Measurements from ENCODE around the gene CACNA2D2. TPM values are rescaled to one million over a fixed set of nuclear protein-coding genes. Genes with fewer than 3 reads are reported as not detected.

CACNA2D2 gene
- polyA plus RNA-seq (ENCODE audit: low read depth in 6 of 6): under 1 TPM in 3 of 6 donors, not detected in 3; 0.17 to 0.24 (median 0.18) TPM

DNA sequence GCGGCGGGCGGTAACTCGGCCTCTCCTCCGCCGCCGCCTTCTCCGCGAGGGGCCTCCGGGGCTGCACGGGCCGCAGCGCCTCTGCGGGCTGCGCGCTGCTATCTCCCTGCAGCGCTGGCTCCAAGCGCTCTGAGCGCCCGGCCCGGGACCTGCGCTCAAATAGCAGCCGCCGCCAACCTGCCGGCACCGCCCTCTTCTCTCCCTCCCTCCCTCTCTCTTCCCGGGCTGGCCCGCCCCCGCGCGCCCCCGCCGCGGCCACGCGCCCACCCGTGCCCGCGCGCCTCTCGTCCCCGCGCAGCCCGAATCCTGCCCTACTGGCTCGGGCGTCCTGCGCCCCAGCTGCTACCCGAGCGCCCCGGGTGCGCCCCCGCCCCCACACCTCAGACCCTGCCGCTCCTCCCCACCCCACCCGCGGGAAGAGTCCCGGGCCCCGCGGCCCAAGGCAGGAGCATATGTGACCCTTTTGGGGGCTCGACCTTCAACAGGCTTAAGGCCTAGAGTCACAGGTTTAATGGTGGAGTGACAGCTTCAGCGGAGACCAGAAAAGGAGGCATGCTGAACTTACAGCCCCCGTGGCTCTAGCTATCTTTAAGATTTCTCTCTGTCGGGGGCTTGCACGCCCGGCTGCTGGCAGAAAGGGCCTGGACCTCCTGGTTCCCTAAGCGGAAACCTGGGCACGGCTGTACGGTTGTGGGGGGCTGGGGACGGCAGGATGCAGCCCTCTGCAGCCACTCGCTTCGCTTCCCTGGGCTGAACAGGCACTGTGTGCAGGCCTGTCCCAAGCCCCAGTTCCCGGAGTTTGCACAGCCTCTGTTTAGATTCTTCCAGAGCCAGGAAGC, at the start of gene CACNA2D2:
CACNA2D2 (minus strand) TSS at position 131 of the 839 bp plus-strand sequence. CDS start 211 bp downstream, outside the sequence.
- ATAC-seq (ENCODE audit: low read depth in 2 of 2): peak; percentile 83 to 87
- DNase-seq: peak; percentile 37
- peaks cover 0 to 4% of the 10 kb centered on the region in 2 donors for H3K36me3 Mint-ChIP-seq
- H3K9me3 Mint-ChIP-seq: peaks cover 0 to 1% (median 0%) of the 10 kb centered on the region in 7 donors
- H3K4me1 Mint-ChIP-seq: peaks cover 7 to 17% (median 14%) of the 10 kb centered on the region in 3 donors
- H3K4me3 Mint-ChIP-seq: peak within 1 kb of the TSS; percentile 75 to 90 (median 78)
- H3K27ac Mint-ChIP-seq: no peak within 1 kb of the TSS
- H3K27me3 Mint-ChIP-seq: peaks cover 14 to 51% (median 41%) of the 10 kb centered on the region in 3 donors

DNA sequence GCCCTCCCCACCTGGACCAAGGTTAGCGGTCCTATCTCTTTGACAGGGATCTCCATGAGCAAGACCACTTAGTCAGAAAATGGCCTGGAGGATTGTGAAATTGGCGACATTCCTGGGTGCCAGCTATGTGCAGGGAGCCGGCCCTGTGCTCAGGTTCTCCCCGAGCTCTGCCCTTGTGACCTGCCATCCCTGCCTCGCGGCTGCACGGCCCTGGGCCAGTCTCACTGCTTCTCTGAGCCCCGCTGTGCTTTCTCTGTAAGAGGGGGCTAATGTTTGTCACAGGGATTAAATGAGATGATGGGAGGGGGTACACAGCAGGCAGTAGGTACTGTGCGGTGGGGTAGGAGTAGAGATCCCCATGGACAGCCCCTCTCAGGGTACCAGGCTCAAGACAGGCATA, 49.2 kb upstream of the CACNA2D2 start:
- H3K27me3 Mint-ChIP-seq: peaks cover 0 to 26% (median 14%) of the 10 kb centered on the region in 3 donors
- H3K9me3 Mint-ChIP-seq: no peaks in the 10 kb centered on the region
- no peak overlapping the region for H3K4me3 Mint-ChIP-seq
- no peak overlapping the region for H3K27ac Mint-ChIP-seq
- DNase-seq (no peak), ATAC-seq (ENCODE audit: low read depth in 2 of 2) (no peak)
- H3K36me3 Mint-ChIP-seq: no peaks in the 10 kb centered on the region
- H3K4me1 Mint-ChIP-seq: peaks cover 0 to 4% (median 0%) of the 10 kb centered on the region in 3 donors

DNA sequence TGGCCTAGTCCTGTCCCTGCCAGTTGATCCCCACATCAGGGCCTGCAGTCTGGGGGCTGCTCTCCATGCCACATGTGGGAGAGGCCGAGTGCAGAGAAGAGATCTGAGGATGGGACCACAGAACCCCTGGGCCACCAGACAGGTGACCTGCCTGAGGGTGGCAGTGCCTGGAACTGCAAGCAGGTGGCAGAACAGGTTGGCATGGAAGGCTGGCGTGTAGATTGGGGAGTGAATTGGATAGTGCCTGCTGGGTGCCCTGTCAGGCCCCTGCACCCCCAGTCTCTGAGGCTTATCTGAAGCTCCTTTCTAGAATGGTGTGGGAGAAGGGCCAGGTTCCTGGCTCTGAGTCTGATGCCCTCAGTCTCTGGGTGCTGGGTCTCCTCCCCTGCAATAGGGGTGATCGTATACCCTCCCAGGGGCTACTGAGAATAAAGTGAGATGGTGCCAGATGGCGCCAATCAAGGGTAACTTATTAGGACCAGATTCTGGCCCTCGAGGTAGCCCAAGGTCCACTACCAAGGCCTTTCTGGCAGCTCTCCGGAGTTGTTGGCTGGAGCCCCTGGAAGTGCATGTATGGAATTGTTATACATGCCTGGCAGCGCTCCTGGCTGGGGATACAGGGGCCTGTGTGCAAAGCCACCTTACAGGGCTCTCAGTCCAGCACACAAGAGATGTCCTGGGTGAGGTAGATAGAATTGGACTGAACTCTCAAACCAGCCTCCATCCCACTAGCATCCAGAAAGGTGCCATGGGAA, 48.4 kb upstream of the CACNA2D2 start:
- Mint-ChIP-seq H3K4me3 (no peak overlapping the region), H3K9me3 (no peaks in the 10 kb centered on the region), H3K27me3 (peaks cover 0 to 21% (median 7%) of the 10 kb centered on the region in 3 donors), H3K36me3 (no peaks in the 10 kb centered on the region), H3K4me1 (peaks cover 0 to 4% (median 0%) of the 10 kb centered on the region in 3 donors), H3K27ac (peak overlapping the region in 1 of 6 donors; percentile 70)
- DNase-seq (no peak), ATAC-seq (ENCODE audit: low read depth in 2 of 2) (no peak)

- no peak overlapping the region for H3K27ac Mint-ChIP-seq
- no peak overlapping the region for H3K4me3 Mint-ChIP-seq
- H3K36me3 Mint-ChIP-seq: no peaks in the 10 kb centered on the region
- no peak for DNase-seq
- H3K4me1 Mint-ChIP-seq: peaks cover 0 to 4% (median 0%) of the 10 kb centered on the region in 3 donors
- H3K27me3 Mint-ChIP-seq: peaks cover 0 to 21% (median 7%) of the 10 kb centered on the region in 3 donors
- no peaks in the 10 kb centered on the region for H3K9me3 Mint-ChIP-seq
- no peak for ATAC-seq (ENCODE audit: low read depth in 2 of 2)
Measured at GRCh38 chr3:50551054-50551659, 47.7 kb upstream of the CACNA2D2 start.

DNA sequence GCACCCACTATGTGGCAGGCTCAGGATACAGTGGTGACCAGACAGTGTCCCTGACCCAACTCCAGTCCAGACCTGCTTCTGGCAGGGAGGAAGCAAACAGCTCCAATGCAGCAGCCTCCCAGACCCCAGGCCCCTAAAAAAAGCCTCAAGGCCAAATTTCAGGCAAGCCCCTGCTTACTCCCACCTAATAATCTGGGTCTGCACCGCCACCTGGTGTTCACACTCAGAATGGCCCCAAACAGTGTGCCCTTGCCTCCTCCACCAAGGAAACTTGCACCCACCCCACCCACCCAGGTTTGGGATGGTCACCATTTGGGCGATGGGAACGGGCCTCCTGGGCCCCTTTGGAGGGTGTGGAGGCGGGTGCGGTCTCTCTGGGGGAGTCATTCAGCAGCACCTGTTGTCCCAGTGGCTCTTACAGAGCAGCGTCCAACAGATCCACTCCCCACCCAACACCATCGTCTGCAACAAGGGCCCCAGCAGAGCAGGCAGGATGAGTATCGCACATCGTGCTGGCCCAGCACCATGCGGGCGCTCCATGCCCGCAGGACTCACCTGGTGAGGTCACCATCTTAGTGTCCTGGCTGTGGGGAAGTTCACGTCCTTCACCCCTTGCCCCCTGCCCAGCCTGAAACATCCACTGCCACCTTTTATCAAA, 46.8 kb upstream of the CACNA2D2 start:
- DNase-seq (peak; percentile 51), ATAC-seq (ENCODE audit: low read depth in 2 of 2) (peak; percentile 75 to 83)
- Mint-ChIP-seq H3K36me3 (no peaks in the 10 kb centered on the region), H3K4me3 (no peak overlapping the region), H3K9me3 (no peaks in the 10 kb centered on the region), H3K27ac (no peak overlapping the region), H3K4me1 (peaks cover 0 to 4% (median 0%) of the 10 kb centered on the region in 3 donors), H3K27me3 (peaks cover 0 to 16% (median 0%) of the 10 kb centered on the region in 3 donors)

GRCh38 chr3:50549226-50549625, 45.8 kb upstream of the CACNA2D2 start:
- Mint-ChIP-seq H3K36me3 (no peaks in the 10 kb centered on the region), H3K9me3 (no peaks in the 10 kb centered on the region), H3K4me1 (peaks cover 0 to 4% (median 0%) of the 10 kb centered on the region in 3 donors), H3K4me3 (no peak overlapping the region), H3K27ac (no peak overlapping the region), H3K27me3 (peaks cover 0 to 16% (median 0%) of the 10 kb centered on the region in 3 donors)
- ATAC-seq (ENCODE audit: low read depth in 2 of 2) (no peak), DNase-seq (no peak)

GRCh38 chr3:50545781-50546180, 42.3 kb upstream of the CACNA2D2 start:
- Mint-ChIP-seq H3K9me3 (no peaks in the 10 kb centered on the region), H3K27ac (no peak overlapping the region), H3K4me1 (peaks cover 0 to 2% (median 0%) of the 10 kb centered on the region in 3 donors), H3K4me3 (peak overlapping the region in 1 of 8 donors; percentile 3), H3K36me3 (no peaks in the 10 kb centered on the region), H3K27me3 (peaks cover 7 to 19% (median 9%) of the 10 kb centered on the region in 3 donors)
- DNase-seq: no peak
- ATAC-seq (ENCODE audit: low read depth in 2 of 2): no peak

DNA sequence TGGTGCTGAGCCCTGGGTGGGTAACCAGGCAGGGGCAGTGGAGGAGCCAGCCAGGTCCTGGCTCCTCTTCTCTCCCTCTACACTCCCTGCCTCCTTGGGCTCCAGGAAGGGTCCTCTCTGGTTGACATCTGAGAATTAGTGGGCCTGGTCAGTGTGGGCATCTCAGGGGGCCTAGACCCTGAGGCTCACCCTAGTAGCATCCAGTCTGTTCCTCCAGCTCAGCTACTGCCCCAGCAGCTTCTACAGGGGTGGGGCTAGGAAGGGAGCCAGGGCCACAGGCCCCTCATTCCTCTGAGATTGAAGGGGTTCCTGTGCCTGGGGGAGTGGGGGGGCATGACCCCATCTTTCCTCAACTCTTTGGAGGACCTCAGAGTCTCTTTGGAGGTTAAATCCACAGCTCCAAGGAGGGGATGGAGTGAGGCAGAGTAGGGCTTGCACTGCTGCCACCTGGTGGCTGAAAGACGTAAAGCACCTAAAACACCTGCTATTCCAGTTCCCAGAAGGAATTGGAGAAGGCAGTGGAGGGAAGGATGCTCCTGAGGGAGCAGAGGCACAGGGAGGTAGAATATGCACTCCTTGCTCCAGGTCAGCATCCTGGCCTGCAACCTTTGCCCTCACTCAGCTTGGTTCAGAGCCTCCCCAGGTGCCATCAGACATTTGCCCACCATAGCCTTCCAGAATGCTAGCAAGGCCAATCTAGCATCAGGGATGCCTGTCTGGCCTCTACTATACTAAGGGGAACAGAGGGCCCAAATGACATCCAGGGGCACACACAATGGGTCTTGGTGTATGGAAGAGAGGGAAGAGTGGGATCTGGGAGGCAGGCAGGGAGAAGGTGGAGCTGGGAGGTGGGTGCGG, 39.0 kb upstream of the CACNA2D2 start:
- no peaks in the 10 kb centered on the region for H3K9me3 Mint-ChIP-seq
- H3K4me1 Mint-ChIP-seq: no peaks in the 10 kb centered on the region
- ATAC-seq (ENCODE audit: low read depth in 2 of 2): peak; percentile 47 to 62
- H3K4me3 Mint-ChIP-seq: no peak overlapping the region
- H3K36me3 Mint-ChIP-seq: no peaks in the 10 kb centered on the region
- H3K27ac Mint-ChIP-seq: peak overlapping the region in 2 of 6 donors; percentile 76
- H3K27me3 Mint-ChIP-seq: peaks cover 15 to 49% (median 32%) of the 10 kb centered on the region in 3 donors
- DNase-seq: peak; percentile 53

DNA sequence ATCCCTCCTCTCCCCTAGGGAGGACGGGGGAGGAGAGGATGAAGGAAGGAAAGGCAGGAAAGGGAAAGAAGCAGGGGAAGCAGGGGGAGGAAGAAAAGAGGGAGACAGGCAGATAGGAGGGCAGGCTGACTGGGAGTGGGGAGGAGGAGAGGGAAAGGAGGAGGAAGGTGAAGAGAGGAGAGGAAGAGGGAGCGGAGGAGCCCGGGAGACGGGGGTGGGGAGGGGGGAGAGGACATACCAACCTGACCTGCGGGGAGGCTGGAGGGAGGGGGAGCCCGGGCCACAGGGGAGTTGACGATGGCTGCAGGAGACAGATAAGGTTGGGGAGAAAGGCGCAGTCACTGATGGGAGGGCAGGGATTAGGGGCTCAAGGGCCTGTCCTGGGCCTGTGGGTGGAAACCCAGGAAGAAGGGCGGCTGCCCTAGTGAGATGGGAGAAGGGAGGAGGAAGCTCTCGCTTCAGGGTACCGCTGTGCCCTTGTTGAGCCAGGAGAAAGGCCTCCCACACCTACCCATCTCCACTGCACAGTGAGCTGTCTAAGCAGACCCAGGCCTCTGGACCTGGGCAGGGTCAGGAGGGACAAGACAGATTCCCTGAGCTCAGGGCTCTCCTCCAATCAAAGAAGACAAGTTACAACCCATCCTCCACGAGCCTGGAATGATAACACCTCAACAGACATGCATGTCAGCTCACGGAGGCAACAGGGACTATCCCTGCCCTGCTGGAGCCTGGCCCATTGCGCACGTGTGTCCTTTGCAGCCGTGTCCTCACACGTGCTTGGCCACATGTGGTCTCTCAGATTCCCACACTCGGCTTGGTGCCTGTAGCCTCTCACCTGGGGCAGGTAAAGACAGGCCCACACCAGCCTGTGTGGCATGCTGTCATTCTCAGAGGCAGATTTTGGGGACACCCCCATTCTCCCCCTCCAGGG, 36.2 kb upstream of the CACNA2D2 start:
- ATAC-seq (ENCODE audit: low read depth in 2 of 2): no peak
- no peaks in the 10 kb centered on the region for H3K9me3 Mint-ChIP-seq
- DNase-seq: no peak
- H3K4me1 Mint-ChIP-seq: no peaks in the 10 kb centered on the region
- H3K36me3 Mint-ChIP-seq: no peaks in the 10 kb centered on the region
- H3K27ac Mint-ChIP-seq: no peak overlapping the region
- H3K27me3 Mint-ChIP-seq: peaks cover 21 to 75% (median 58%) of the 10 kb centered on the region in 3 donors
- H3K4me3 Mint-ChIP-seq: no peak overlapping the region

DNA sequence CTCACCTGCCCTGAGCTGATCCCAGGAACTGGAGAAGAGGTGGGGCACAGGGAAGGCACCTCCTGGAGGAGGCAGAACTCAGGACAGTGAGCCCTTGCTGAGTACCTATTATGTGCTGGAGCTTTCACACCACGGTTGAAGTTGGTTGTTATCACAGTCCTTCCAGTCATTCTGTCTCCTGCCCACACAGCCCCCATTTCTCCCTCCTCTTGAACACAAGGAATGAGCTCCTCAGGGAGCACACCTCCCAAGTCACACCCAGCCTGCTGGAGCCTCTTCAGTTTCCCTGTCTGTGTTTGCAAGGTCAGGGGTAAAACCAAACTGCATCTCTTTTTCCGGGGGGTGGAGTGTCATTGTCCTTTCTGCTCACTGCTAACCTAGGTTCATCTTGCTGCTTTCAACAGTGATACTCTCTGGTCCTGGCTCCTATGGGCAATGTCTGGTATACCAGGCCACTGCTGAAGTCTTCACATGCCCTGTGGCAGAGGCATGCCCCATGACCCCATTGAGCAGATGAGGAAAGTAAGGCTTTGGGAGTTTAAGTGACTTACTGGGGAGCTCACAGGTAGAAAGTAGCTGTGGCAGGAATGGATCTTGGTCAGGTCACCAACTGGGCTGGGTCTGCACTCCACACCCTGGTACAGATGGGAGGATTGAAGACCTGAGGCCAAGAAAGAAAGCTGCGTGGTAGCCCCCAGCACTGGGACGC, 34.1 kb upstream of the CACNA2D2 start:
- Mint-ChIP-seq H3K4me3 (no peak overlapping the region), H3K27ac (no peak overlapping the region)

More for the DNA sequence above, 34.1 kb upstream of the CACNA2D2 start:
- no peak for DNase-seq
- no peaks in the 10 kb centered on the region for H3K36me3 Mint-ChIP-seq
- no peak for ATAC-seq (ENCODE audit: low read depth in 2 of 2)
- no peaks in the 10 kb centered on the region for H3K4me1 Mint-ChIP-seq
- H3K27me3 Mint-ChIP-seq: peaks cover 28 to 91% (median 78%) of the 10 kb centered on the region in 3 donors
- no peaks in the 10 kb centered on the region for H3K9me3 Mint-ChIP-seq
